WERI-Rb-1 (cell line): Measurements from ENCODE around the gene DNAH8.

Source experiments
- DNase-seq: peaks from one replicate; pipeline ENCODE4 v3.0.0-alpha.2; 2020
- H3K27ac ChIP-seq: fragments of 250-450 bp; sonication (Bioruptor Pico); 2 replicates; pipeline ENCODE4 v1.5.1; 2020; ENCODE audit warnings: mild to moderate bottlenecking, moderate library complexity
- H3K27me3 ChIP-seq: fragments of 250-450 bp; sonication (Bioruptor Pico); 2 replicates; pipeline ENCODE4 v1.5.1; 2021; ENCODE audit warnings: mild to moderate bottlenecking, low read depth, moderate library complexity; ENCODE audit not compliant: insufficient read depth, severe bottlenecking
- H3K36me3 ChIP-seq: fragments of 250-450 bp; sonication (Bioruptor Pico); 2 replicates; pipeline ENCODE4 v1.5.1; 2020; ENCODE audit warnings: mild to moderate bottlenecking, moderate library complexity
- H3K4me3 ChIP-seq: 2 replicates; pipeline ENCODE4 v1.5.1; 2011; ENCODE audit warnings: low read depth, mild to moderate bottlenecking, control low read depth, low read length
- H3K9me3 ChIP-seq: fragments of 250-450 bp; sonication (Bioruptor Pico); 2 replicates; pipeline ENCODE4 v1.5.1; 2021; ENCODE audit warnings: mild to moderate bottlenecking, moderate library complexity; ENCODE audit not compliant: severe bottlenecking
- TF ChIP-seq, protein P1 (sequence below): IDR thresholded peaks from 2 replicates; pipeline ENCODE4 v1.5.1; 2011; ENCODE audit warnings: low read depth, mild to moderate bottlenecking, control low read depth, inconsistent platforms, low read length

DNAH8 gene

DNA sequence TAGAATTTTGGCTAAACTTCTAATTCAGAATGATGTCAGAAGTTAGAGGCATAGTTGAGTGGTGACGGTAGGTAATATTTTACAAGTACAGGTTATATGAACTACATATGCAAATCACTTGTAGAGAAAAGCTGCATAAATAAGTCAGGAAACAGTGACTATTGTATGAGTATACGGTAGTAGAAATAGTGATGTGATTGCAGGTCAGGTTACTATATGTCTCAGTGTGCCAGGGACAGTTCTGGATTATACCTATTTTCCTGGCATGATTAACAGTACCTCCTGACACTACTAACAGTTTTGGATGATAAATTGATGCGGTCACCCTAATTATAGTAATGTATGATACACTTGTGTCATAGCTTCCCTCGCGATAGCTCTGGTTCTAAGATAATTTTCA lies 9.2 kb downstream of the DNAH8 start:
- H3K27ac ChIP-seq: no peak overlapping the region
- no peak overlapping the region for H3K4me3 ChIP-seq
- TF ChIP-seq, protein P1, sequence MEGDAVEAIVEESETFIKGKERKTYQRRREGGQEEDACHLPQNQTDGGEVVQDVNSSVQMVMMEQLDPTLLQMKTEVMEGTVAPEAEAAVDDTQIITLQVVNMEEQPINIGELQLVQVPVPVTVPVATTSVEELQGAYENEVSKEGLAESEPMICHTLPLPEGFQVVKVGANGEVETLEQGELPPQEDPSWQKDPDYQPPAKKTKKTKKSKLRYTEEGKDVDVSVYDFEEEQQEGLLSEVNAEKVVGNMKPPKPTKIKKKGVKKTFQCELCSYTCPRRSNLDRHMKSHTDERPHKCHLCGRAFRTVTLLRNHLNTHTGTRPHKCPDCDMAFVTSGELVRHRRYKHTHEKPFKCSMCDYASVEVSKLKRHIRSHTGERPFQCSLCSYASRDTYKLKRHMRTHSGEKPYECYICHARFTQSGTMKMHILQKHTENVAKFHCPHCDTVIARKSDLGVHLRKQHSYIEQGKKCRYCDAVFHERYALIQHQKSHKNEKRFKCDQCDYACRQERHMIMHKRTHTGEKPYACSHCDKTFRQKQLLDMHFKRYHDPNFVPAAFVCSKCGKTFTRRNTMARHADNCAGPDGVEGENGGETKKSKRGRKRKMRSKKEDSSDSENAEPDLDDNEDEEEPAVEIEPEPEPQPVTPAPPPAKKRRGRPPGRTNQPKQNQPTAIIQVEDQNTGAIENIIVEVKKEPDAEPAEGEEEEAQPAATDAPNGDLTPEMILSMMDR: no peak
- H3K27me3 ChIP-seq: no peaks in the 10 kb centered on the region
- H3K36me3 ChIP-seq: no peaks in the 10 kb centered on the region
- no peak for DNase-seq
- no peaks in the 10 kb centered on the region for H3K9me3 ChIP-seq

DNA sequence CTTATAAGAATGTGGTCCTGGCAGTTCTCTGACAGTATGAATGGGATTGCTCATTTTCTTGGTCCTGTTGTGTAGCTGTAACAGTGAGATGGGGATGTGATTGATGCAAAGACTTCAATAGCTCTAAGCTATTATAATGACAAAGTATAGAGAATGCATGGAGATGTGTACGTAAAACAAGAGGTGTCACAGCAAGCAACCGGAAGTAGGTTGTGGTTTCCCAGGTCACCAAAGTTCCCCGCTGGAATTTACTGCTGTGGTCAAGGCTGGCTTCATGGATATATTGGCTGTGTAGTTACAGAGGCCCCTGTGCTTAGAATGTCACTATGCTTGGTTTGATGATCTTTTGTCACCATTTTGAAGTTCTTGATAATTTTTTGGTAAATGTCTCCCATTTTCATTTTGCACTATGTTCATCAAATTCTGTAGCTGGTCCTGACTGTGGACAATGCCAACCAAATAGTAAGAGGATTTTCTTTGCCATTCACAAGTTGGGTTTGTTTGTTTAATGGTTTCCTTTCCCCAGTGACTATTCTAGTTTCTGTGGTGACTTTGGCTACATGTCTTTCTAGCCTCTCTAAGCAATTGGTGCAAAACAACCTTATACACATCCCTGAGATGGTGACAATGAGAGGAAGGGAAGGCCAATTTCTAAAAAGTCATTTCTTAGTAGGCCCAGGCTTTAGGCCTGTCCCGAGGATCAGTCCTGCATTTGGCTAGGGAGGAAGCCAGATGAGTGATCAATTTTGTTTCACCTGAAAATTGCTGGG lies 10.5 kb downstream of the DNAH8 start:
- Histone ChIP-seq H3K27ac (no peak overlapping the region), H3K36me3 (no peaks in the 10 kb centered on the region), H3K4me3 (no peak overlapping the region), H3K27me3 (no peaks in the 10 kb centered on the region), H3K9me3 (no peaks in the 10 kb centered on the region)
- TF ChIP-seq, protein P1: no peak
- no peak for DNase-seq

DNA sequence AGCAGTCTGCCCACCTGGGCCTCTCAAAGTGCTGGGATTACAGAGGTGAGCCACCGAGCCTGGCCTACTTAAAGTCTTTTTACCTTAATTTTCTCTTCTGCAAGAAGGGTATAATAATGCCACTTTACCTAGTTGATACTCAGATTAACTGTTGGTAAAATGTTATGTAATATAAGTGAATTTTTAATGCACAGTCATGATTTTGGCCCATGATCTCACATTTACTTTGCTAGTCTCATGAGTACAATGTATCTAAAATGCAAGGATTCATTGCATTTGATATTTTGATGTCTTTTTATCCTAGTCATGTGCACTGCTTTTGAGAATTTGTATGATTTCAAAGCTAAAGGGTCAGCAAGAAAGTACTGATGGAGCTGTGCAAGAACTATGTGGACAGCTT lies 13.1 kb downstream of the DNAH8 start:
- TF ChIP-seq, protein P1: no peak
- H3K9me3 ChIP-seq: no peaks in the 10 kb centered on the region
- no peak overlapping the region for H3K27ac ChIP-seq
- DNase-seq: no peak
- no peaks in the 10 kb centered on the region for H3K27me3 ChIP-seq
- no peak overlapping the region for H3K4me3 ChIP-seq
- H3K36me3 ChIP-seq: no peaks in the 10 kb centered on the region

DNA sequence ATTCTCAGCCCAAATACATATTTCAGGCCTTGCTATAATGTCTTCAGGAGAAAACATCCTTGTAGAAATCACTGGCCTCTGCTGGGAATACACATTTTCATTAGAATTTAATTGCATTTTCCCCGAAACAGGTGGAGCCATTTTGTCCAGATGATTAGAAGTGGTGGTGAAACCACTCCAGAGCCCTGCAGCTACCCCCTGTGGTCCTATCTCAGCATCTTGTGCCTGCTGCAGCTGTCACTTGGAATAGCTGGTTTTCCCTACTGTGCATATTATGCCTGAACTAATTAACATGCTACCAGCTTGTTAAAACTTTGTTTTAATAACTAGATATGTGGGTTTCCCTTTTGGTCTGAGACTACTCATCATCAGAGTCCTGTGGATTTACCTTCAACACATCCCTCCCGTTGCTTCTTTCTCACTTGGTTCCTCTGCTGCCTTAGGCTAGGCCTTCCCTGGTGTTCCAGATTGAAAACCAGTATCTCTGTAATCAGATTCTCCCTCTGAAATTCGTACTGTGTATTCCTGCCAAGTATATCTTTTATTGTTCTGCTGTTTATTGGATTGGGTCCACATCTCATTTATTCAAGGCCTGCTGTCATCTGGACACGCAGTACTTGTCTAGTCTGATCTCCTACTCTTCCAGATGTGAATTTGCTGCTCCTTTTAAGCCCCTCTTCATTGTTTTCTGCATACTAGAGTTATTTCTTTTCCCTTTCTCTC lies 15.2 kb downstream of the DNAH8 start:
- TF ChIP-seq, protein P1: no peak
- Histone ChIP-seq H3K27ac (no peak overlapping the region), H3K27me3 (no peaks in the 10 kb centered on the region), H3K4me3 (no peak overlapping the region), H3K36me3 (no peaks in the 10 kb centered on the region), H3K9me3 (peaks cover 5% of the 10 kb centered on the region)
- no peak for DNase-seq

DNA sequence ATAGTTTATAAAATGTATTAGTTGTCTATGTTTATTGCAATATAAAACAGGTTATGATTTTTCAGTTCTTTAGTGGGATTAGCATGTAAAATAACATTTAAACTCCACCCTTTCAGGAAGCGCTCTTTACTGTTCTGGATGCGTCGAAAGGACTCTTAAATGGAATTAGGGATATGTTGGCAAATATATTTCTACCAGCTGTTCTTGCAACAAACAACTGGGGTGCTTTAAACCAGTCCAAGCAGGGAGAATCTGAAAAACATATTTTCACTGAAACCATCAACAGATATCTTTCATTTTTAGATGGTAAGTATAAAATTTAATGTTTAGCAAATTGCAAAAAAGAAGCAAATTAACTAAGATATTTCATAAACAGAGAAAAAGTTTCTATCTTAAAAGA lies 21.8 kb downstream of the DNAH8 start:
- no peak for DNase-seq
- H3K4me3 ChIP-seq: no peak overlapping the region
- H3K36me3 ChIP-seq: no peaks in the 10 kb centered on the region
- H3K27ac ChIP-seq: no peak overlapping the region
- peaks cover 10% of the 10 kb centered on the region for H3K9me3 ChIP-seq
- no peaks in the 10 kb centered on the region for H3K27me3 ChIP-seq
- TF ChIP-seq, protein P1: no peak
